PC-9 (cell line): ENCODE measurements around the gene RTKN. TPM values are rescaled to one million over a fixed set of nuclear protein-coding genes. Genes with fewer than 3 reads are reported as not detected.
A peak's percentile ranks its signal among the peaks of the same experiment; 100 is the strongest.

Source experiments
- Bru-seq: library from RNA; stranded (reverse); fragments of 400-500 nt; gene quantifications from one replicate; lab custom pipeline; 2021; lab: Mats Ljungman, UMichigan
- BruChase-seq, 2 experiments: library from RNA; stranded (reverse); fragments of 400-500 nt; gene quantifications; one replicate each; lab custom pipeline; 2021; lab: Mats Ljungman, UMichigan
- BruUV-seq: library from RNA; stranded (reverse); fragments of 400-500 nt; replicated peaks from 2 replicates; lab custom pipeline; 2021; lab: Mats Ljungman, UMichigan
- CTCF ChIA-PET: fragments of 300-600 bp; sonication (Branson Sonifier 250); formaldehyde crosslinking; loops from one replicate; lab custom pipeline; 2022; ENCODE audit warnings: antibody characterized with exemption; lab: Charles Lee
- POLR2A ChIA-PET: fragments of 300-600 bp; sonication (Branson Sonifier 250); formaldehyde crosslinking; loops from one replicate; lab custom pipeline; 2022; ENCODE audit warnings: antibody characterized with exemption; ENCODE audit not compliant: unreplicated experiment; lab: Charles Lee
- DNase-seq, 2 experiments: peaks; one replicate each; pipeline versions ENCODE4 v3.0.0 to v3.0.0-alpha.2; 2015 to 2022; ENCODE audit warnings: mixed read lengths in 1 of 2
- H2AFZ ChIP-seq: fragments of 200-600 bp; sonication (generic); 2 replicates; pipeline ENCODE4 v1.8.1; 2017; ENCODE audit warnings: antibody characterized with exemption
- H3F3A ChIP-seq: fragments of 200-600 bp; sonication (generic); 2 replicates; pipeline ENCODE4 v1.8.1; 2017; ENCODE audit warnings: antibody characterized with exemption, mild to moderate bottlenecking, low read depth; ENCODE audit not compliant: insufficient read depth
- H3K27ac ChIP-seq: fragments of 200-600 bp; sonication (generic); 2 replicates; pipeline ENCODE4 v1.6.1; 2016; ENCODE audit warnings: mixed run types
- H3K27me3 ChIP-seq: fragments of 200-600 bp; sonication (generic); 2 replicates; pipeline ENCODE4 v1.6.1; 2016; ENCODE audit warnings: low read depth, mixed run types; ENCODE audit not compliant: insufficient read depth
- H3K36me3 ChIP-seq: fragments of 200-600 bp; sonication (generic); 2 replicates; pipeline ENCODE4 v1.6.1; 2016; ENCODE audit warnings: low read depth, mixed run types
- H3K4me1 ChIP-seq: fragments of 200-600 bp; sonication (generic); replicated peaks from 2 replicates; pipeline ENCODE4 v1.6.1; 2016; ENCODE audit warnings: mixed run types; ENCODE audit not compliant: insufficient read depth
- H3K4me2 ChIP-seq: fragments of 200-600 bp; sonication (generic); 2 replicates; pipeline ENCODE4 v1.6.1; 2017; ENCODE audit warnings: mixed run types
- H3K4me3 ChIP-seq: fragments of 200-600 bp; sonication (generic); 2 replicates; pipeline ENCODE4 v1.6.1; 2016; ENCODE audit warnings: mixed run types
- H3K79me2 ChIP-seq: fragments of 200-600 bp; sonication (generic); 2 replicates; pipeline ENCODE4 v1.6.1; 2017; ENCODE audit warnings: low read depth, mixed run types
- H3K9me2 ChIP-seq: fragments of 200-600 bp; sonication (generic); 2 replicates; pipeline ENCODE4 v1.8.1; 2017; ENCODE audit warnings: mild to moderate bottlenecking; ENCODE audit not compliant: insufficient read depth
- H3K9me3 ChIP-seq: fragments of 200-600 bp; sonication (generic); 2 replicates; pipeline ENCODE4 v1.8.1; 2016; ENCODE audit warnings: low read depth; ENCODE audit not compliant: insufficient read depth
- H4K20me1 ChIP-seq: fragments of 200-600 bp; sonication (generic); 2 replicates; pipeline ENCODE4 v1.8.1; 2017; ENCODE audit not compliant: insufficient read depth
- CTCF ChIP-seq: fragments of 200-600 bp; sonication (generic); conservative IDR thresholded peaks from 2 replicates; pipeline ENCODE4 v1.6.1; 2017; ENCODE audit warnings: mixed run types, antibody characterized with exemption, mild to moderate bottlenecking, moderate library complexity
- EZH2 ChIP-seq: fragments of 200-600 bp; sonication (generic); IDR thresholded peaks from 2 replicates; pipeline ENCODE4 v1.8.0; 2017; ENCODE audit warnings: antibody characterized with exemption, low read depth
- intact Hi-C: fragments of 100-400 bp; cut with micrococcal nuclease; formaldehyde crosslinking; loops from one replicate; pipeline ENCODE4 v1.10.0; 2022; ENCODE audit not compliant: unreplicated experiment
- long read RNA-seq: library from polyadenylated mRNA; stranded (forward); transcript quantifications from one replicate; pipeline ENCODE4 v2.0.0, GENCODE V29; 2022
- total RNA-seq: library from RNA; stranded (reverse); gene quantifications from 2 replicates; pipeline ENCODE4 v1.2.3, GENCODE V29; 2021

RTKN gene
- total RNA-seq, result 58.9 and 63.4 TPM in 2 replicates
- percentile 74 among the genes with signal in this experiment for Bru-seq, nascent RNA
- percentile 79 among the genes with signal in this experiment for BruChase-seq, experiment 1, labeled RNA remaining after a 2-hour chase
- BruChase-seq, experiment 2, labeled RNA remaining after a 6-hour chase, result percentile 76 among the genes with signal in this experiment
- long read RNA-seq, transcript RTKN-201 (12 exons, 2,220 nt), result minor isoform, 6 of 98 reads
- long read RNA-seq, transcript RTKN-202 (12 exons, 2,142 nt), result major isoform, 59 of 98 reads
- long read RNA-seq, partial matches to known transcripts, result 8 of 98 reads
- long read RNA-seq, other reads (novel, unspliced or antisense), result 22 of 98 reads

- Histone ChIP-seq H4K20me1 (peaks cover 24% of the 10 kb centered on the region), H3K4me1 (peaks cover 17% of the 10 kb centered on the region), H3K36me3 (0 out of 2 replicates have a peak, but pooled peaks cover 4% of the 10 kb centered on the region), H3F3A (peaks cover 23% of the 10 kb centered on the region), H3K79me2 (peaks cover 35% of the 10 kb centered on the region), H3K9me3 (no peaks in the 10 kb centered on the region), H3K9me2 (no peaks in the 10 kb centered on the region), H3K4me3 (peak within 1 kb of the TSS; percentile 66), H3K27me3 (no peaks in the 10 kb centered on the region), H3K4me2 (peak within 1 kb of the TSS; percentile 93), H3K27ac (peak within 1 kb of the TSS; percentile 64), H2AFZ (peak within 1 kb of the TSS; percentile 87)
- TSS peak; percentile 64 for BruUV-seq
- peak; percentile 74 to 85 for DNase-seq
- intact Hi-C loops, result no loop called here
- ChIA-PET POLR2A (no interaction called here), CTCF (no interaction called here)
- TF ChIP-seq CTCF, result no peak
- no peak for TF ChIP-seq EZH2
These were observed at the start of gene RTKN for GRCh38 chr2:74441690-74442482. Gene RTKN (minus strand): TSS chr2:74441937. CDS start chr2:74441816, 121 bp downstream.

- Histone ChIP-seq H3K4me2 (no peak overlapping the region), H3K9me3 (no peaks in the 10 kb centered on the region), H4K20me1 (no peaks in the 10 kb centered on the region), H3K4me1 (peaks cover 12% of the 10 kb centered on the region; the same call in 1 of the 2 replicates), H3K9me2 (no peaks in the 10 kb centered on the region), H3F3A (peaks cover 15% of the 10 kb centered on the region), H3K79me2 (no peaks in the 10 kb centered on the region), H2AFZ (no peak overlapping the region), H3K36me3 (no peaks in the 10 kb centered on the region), H3K4me3 (no peak overlapping the region), H3K27me3 (no peaks in the 10 kb centered on the region), H3K27ac (no peak overlapping the region)
- TF ChIP-seq CTCF (no peak), EZH2 (no peak)
- ChIA-PET POLR2A (no interaction called here), CTCF (no interaction called here)
- no TSS peak for BruUV-seq
- DNase-seq, result no peak
- intact Hi-C loops, result loop anchor here (10.0 kb wide), 1 partner anchor 165 kb away; the partner anchor contains the start of gene SEMA4F
These were observed 48.2 kb upstream of the RTKN start for GRCh38 chr2:74489906-74490305.
